AG09309 (cell line): ENCODE measurements around the gene MGAT4D.

Experiments used
- DNase-seq: peaks from one replicate; pipeline ENCODE4 v3.0.0-alpha.2; 2010; ENCODE audit warnings: low read depth
- H3K4me3 ChIP-seq: 2 replicates; pipeline ENCODE4 v1.5.1; 2011; ENCODE audit warnings: mild to moderate bottlenecking, low read depth, low read length, moderate library complexity; ENCODE audit not compliant: control insufficient read depth
- TF ChIP-seq, protein P1 (sequence below): IDR thresholded peaks from 2 replicates; pipeline ENCODE4 v1.5.1; 2011; ENCODE audit warnings: mild to moderate bottlenecking, low read depth, low read length, inconsistent platforms; ENCODE audit not compliant: insufficient read depth, control insufficient read depth; ENCODE audit errors: missing control alignments

MGAT4D gene

DNA sequence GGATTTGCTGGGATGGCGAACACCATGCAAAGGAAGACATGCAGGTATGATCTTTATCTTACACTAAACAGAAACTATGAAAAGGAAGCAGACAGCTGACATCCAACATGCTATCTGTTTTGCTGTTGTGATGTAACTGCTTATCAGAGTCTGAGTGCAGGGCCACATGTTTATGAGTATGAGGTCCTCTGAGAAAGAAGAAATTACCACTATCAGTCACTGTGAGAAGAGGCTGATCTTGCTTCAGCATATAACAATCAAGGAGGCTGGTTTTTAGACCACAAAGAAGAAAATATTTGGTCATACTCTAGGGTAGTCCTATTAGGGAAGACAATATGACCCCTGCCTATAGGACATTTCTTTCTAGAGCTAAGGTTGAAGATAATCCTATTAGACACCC lies 89.1 kb downstream of the MGAT4D start:
- no peak overlapping the region for H3K4me3 ChIP-seq
- DNase-seq = no peak
- TF ChIP-seq, protein P1, sequence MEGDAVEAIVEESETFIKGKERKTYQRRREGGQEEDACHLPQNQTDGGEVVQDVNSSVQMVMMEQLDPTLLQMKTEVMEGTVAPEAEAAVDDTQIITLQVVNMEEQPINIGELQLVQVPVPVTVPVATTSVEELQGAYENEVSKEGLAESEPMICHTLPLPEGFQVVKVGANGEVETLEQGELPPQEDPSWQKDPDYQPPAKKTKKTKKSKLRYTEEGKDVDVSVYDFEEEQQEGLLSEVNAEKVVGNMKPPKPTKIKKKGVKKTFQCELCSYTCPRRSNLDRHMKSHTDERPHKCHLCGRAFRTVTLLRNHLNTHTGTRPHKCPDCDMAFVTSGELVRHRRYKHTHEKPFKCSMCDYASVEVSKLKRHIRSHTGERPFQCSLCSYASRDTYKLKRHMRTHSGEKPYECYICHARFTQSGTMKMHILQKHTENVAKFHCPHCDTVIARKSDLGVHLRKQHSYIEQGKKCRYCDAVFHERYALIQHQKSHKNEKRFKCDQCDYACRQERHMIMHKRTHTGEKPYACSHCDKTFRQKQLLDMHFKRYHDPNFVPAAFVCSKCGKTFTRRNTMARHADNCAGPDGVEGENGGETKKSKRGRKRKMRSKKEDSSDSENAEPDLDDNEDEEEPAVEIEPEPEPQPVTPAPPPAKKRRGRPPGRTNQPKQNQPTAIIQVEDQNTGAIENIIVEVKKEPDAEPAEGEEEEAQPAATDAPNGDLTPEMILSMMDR = no peak

DNA sequence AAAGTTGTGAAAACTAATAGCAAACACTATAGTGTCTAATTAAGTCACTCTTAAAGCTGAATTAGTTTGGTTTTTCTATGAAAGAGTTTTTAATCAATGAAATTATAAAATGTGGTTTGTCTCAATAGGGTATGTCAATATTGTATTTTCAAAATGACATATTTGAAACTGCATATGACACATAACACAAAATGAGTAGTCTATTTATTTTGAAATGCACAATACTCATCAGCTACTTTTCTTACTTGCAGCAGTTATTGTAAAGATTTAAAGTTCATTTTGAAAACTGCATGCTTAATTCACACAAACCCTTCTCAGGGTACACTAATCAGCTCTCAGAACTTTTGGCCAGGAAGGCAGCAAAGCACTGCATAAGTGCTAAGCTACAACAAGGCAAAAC lies 91.8 kb downstream of the MGAT4D start:
- H3K4me3 ChIP-seq = no peak overlapping the region
- no peak for DNase-seq
- TF ChIP-seq, protein P1 = no peak

DNA sequence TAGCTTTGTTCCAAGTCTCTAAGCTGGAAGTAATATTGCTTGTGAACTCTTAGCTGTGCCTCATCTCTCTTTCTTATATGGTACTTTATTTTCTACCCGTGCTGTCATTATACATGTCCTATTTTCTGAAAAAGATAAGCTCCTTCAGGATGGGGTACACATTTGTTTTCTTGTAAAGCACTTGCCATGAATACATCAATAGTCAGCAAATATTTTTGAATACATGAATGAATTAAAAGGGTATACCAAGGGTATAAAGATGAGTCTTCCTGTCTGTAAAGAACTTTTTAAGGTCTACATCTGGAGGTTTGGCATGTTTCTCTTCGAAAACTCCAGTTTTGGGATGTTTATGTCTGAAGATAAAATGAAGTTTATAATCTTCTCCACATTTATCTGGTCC lies 98.0 kb downstream of the MGAT4D start:
- DNase-seq = no peak
- H3K4me3 ChIP-seq = no peak overlapping the region
- TF ChIP-seq, protein P1 = no peak

DNA sequence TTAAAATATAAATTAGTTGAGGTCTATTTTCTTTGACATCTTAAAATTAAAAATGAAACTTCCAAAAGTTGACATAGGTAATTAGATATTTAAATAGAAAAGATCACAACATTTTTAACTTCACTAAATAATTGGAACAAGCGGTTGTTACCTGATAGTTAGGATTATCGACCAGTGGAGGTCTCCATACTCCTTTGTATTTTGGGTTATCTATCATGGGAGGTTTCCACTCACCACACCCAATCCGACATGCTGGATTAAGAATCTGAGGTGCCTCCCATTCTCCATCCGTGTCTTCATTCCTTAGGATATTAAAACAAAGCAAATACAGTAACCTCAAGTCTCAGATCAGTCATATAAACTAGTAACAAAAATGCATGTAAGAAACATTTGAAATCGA lies 102.4 kb downstream of the MGAT4D start:
- H3K4me3 ChIP-seq = no peak overlapping the region
- TF ChIP-seq, protein P1 = no peak
- DNase-seq = no peak
